Stimulated activated naive CD8-positive, alpha-beta T cell treated with anti-CD3 and anti-CD28 coated beads, Interleukin-15, amount 100 ng/mL, for 72 hours (primary cell): ENCODE measurements around the gene MAML2.

Experiments
- ATAC-seq: fragments of 150-1000 bp; cut with Tn5 transposase; 2 replicates; pipeline ENCODE4 v1.10.0; 2021; ENCODE audit warnings: mild to moderate bottlenecking, moderate library complexity
- DNase-seq, 2 donors: peaks; one replicate each; pipeline ENCODE4 v3.0.0; 2021 to 2022
- H3K27ac Mint-ChIP-seq, 2 donors: one replicate each; pipeline ENCODE4 v1.8.0; 2022; ENCODE audit warnings: mild to moderate bottlenecking in 2 of 2, mixed read lengths in 2 of 2, moderate library complexity in 2 of 2
- H3K27me3 Mint-ChIP-seq: one replicate; pipeline ENCODE4 v1.8.0; 2022; ENCODE audit warnings: mixed read lengths
- H3K4me1 Mint-ChIP-seq: one replicate; pipeline ENCODE4 v1.8.0; 2022; ENCODE audit warnings: mild to moderate bottlenecking, mixed read lengths
- H3K4me3 Mint-ChIP-seq, 2 donors: one replicate each; pipeline ENCODE4 v1.8.0; 2022; ENCODE audit warnings: mild to moderate bottlenecking in 2 of 2, mixed read lengths in 2 of 2, moderate library complexity in 1 of 2
- H3K9me3 Mint-ChIP-seq, 2 donors: one replicate each; pipeline ENCODE4 v1.8.0; 2022; ENCODE audit warnings: mixed read lengths in 2 of 2

Gene MAML2

DNA sequence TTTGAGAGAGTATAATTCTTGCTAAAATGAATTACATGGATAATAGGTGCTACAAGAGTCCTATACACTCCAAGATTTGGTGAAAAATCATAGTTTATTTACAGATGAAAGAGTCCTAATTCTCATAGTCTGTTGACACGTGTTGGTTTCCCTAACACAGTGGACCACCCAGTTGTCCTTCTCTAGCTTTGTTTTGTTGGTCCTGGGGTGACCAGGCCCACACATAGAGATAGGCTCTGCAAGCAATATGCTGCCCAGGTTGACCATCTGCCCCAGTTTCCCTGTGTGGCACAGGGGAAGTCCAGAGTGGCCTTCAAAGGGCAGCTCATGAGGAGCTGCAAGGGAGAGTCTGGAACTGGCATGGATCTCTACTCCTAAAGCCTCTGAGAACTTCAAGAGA, 184.9 kb downstream of the MAML2 start:
- Mint-ChIP-seq H3K4me3 (no peak overlapping the region), H3K9me3 (no peaks in the 10 kb centered on the region), H3K27me3 (no peaks in the 10 kb centered on the region), H3K27ac (peak overlapping the region in 1 of 2 donors; percentile 65), H3K4me1 (peaks cover 48% of the 10 kb centered on the region)
- DNase-seq (no peak), ATAC-seq (no peak)

DNA sequence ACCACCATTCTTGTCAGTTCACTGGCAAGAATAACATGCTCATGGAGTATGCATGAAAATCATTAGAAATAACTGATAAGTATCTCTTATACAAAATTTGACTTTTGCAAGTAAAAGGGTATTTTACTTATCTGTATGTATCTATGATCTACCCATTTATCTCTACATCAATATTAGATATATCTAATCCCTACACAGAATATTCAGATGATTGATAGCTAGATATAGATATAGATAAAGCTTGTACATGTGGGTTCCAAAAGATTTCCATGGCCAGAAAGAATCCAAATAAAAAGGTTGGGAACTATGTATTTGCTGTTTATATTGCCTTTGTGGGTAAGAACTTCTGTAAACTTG, 185.5 kb downstream of the MAML2 start:
- Mint-ChIP-seq H3K9me3 (no peaks in the 10 kb centered on the region), H3K4me3 (no peak overlapping the region), H3K4me1 (peaks cover 48% of the 10 kb centered on the region), H3K27ac (peak overlapping the region in 1 of 2 donors; percentile 65), H3K27me3 (no peaks in the 10 kb centered on the region)
- ATAC-seq (no peak), DNase-seq (no peak)

DNA sequence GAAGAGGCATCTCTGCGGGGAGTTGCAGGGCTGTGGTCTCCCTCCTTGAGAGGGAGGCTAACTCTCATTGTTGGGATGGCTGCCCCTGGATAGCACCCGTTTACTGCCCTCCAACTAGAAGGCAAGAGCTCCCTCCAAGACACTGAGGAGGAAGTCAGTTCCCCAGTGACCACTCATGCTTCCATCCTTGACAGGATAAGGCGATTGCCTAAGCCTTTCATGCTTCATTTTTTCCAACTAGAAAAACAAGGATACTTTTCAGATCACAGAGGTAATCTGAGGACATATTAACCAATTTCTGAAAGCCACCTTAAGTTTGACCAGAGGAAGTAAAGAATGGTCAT, 186.6 kb downstream of the MAML2 start:
- H3K9me3 Mint-ChIP-seq = no peaks in the 10 kb centered on the region
- DNase-seq = no peak
- no peaks in the 10 kb centered on the region for H3K27me3 Mint-ChIP-seq
- peak overlapping the region; percentile 72 to 76 for H3K4me3 Mint-ChIP-seq
- peaks cover 48% of the 10 kb centered on the region for H3K4me1 Mint-ChIP-seq
- peak overlapping the region; percentile 92 to 95 for H3K27ac Mint-ChIP-seq
- ATAC-seq = no peak

DNA sequence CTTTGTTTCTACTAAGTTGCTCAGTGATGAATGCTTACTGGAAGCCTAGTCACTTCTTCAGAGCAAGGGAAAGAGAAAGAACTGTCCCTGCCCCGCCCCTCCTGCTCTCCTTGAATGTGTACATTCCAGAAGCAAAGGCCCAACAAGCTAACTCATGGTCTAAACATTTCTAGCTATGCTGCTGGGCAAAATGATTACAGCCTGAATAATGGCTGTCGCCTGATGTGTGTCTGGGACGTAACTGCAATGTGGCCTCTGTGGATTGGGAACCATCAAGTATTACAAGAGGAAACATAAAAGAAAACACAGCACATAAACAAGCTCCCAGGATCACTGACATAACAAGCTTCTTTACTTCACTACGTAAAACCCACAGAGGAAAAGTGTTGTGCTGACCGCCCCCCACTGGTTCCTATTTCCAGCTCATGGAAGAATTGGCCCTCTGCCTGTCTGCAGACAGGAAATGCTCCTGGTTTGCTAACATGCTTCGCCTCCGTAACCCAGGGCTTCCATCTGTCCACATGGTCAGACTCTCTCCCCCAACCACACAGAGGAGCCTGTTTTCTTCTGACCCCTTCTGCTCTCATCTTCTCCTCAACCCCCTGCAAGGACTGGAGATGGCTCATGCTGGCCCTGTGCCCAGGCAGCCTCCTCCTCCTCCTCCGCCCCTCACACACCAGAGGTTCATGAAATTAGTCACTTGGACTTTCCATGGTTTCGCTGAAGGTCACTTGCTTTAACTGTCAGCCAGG, 187.2 kb downstream of the MAML2 start:
- ATAC-seq (peak; percentile 87), DNase-seq (peak; percentile 76 to 88)
- Mint-ChIP-seq H3K4me3 (peak overlapping the region; percentile 72 to 76), H3K27me3 (no peaks in the 10 kb centered on the region), H3K4me1 (peaks cover 48% of the 10 kb centered on the region), H3K27ac (peak overlapping the region; percentile 92 to 95), H3K9me3 (no peaks in the 10 kb centered on the region)

DNA sequence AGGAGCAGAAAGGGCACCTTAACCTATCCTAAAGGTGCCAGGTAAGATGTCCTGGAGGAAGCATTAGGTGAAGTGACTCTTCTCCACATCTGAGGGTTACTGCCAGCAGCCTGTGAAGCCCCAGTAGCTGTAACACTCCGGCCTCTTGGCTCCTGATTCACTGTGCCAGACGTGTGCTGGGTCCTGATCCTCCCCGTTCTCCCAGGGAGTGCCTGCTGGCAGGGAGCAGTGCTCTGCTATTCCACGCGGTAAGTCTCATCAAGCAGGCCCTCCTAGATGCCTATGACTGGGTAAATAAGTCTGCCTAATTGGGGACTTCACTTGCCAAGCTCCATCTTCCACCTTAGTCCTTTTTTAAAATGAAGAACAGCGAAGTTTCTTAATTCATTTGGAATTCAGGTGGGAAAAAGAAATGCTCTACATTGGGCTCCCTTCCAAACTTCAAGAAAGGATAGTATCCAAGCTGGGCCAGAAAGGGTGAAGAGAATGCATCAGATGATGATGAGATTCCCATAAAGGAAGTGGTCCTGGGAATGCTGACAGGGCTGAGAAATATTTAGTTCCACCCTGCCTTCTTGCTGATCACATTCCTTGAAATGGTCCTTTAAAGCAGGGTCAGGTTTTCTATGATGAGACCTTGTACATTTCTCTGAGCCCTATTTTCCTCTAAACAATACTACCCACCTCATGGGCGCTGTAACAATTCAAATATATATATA, 188.0 kb downstream of the MAML2 start:
- Mint-ChIP-seq H3K27ac (peak overlapping the region; percentile 25 to 93), H3K4me1 (peaks cover 48% of the 10 kb centered on the region)

DNA sequence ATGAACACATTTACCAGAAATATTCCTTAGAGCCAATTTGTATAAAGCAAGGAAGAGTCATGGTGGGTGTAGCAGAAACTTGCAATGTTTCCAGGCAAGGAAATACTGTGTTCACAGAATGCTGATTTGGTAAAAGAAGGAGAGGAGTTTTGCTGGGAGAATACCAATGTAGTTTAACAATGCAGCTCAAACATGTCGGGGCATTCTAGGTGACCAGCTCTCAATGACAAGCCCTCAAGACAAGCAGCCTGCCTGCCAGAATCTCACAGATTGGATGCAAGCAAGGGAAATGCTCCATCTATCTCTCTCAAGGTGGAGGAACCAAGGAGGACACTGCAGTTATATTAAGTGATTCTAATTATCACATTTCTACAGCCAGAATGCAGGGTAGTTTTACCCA, 190.4 kb downstream of the MAML2 start:
- Mint-ChIP-seq H3K9me3 (no peaks in the 10 kb centered on the region), H3K27me3 (no peaks in the 10 kb centered on the region), H3K27ac (no peak overlapping the region), H3K4me3 (no peak overlapping the region), H3K4me1 (peaks cover 44% of the 10 kb centered on the region)
- DNase-seq = no peak
- no peak for ATAC-seq

More for the DNA sequence above, 188.0 kb downstream of the MAML2 start:
- ATAC-seq = no peak
- no peak overlapping the region for H3K4me3 Mint-ChIP-seq
- H3K27me3 Mint-ChIP-seq = no peaks in the 10 kb centered on the region
- H3K9me3 Mint-ChIP-seq = no peaks in the 10 kb centered on the region
- DNase-seq = no peak

DNA sequence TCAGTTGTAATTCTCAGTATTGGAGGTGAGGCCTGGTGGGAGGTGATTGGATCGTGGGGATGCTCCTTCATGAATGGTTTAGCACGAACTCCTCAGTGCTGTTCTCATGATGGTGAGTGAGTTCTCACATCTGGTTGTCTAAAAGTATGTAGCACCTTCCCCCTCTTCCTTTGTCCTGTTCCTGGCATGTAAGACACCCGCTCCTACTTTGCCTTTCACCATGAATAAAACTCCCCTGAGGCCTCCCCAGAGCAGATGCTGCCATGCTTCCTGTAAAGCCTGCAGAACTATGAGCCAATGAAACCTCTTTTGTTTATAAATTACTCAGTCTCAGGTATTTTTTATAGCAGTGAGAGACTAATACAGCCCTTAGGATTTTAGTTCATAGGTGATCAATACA, 191.5 kb downstream of the MAML2 start:
- H3K4me1 Mint-ChIP-seq = peaks cover 38% of the 10 kb centered on the region

DNA sequence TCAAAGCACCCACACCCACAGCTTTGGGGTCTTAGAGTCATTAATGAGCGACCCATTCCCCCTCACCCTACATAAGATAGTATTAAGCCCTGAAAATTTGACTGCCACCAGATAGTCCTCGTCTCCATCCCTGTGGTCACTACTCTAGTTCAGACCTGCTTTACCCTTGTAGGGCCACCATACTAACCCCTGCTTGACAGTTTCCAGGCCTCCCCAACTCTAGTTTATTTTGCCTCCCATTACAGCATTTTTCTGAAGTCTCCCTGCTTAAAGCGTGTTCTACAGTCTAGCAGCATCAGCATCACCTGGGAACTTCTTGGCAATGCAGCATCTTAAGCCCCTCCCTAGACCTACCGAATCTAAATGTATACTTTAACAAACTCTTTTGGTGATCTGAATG, 192.4 kb downstream of the MAML2 start:
- H3K27me3 Mint-ChIP-seq = no peaks in the 10 kb centered on the region
- DNase-seq (no peak), ATAC-seq (peak; percentile 36)
- H3K9me3 Mint-ChIP-seq = no peaks in the 10 kb centered on the region
- no peak overlapping the region for H3K4me3 Mint-ChIP-seq
- H3K27ac Mint-ChIP-seq = no peak overlapping the region
- peaks cover 30% of the 10 kb centered on the region for H3K4me1 Mint-ChIP-seq

More for the DNA sequence above, 191.5 kb downstream of the MAML2 start:
- H3K27ac Mint-ChIP-seq = no peak overlapping the region
- H3K4me3 Mint-ChIP-seq = no peak overlapping the region
- no peak for DNase-seq
- no peak for ATAC-seq
- no peaks in the 10 kb centered on the region for H3K9me3 Mint-ChIP-seq
- no peaks in the 10 kb centered on the region for H3K27me3 Mint-ChIP-seq

DNA sequence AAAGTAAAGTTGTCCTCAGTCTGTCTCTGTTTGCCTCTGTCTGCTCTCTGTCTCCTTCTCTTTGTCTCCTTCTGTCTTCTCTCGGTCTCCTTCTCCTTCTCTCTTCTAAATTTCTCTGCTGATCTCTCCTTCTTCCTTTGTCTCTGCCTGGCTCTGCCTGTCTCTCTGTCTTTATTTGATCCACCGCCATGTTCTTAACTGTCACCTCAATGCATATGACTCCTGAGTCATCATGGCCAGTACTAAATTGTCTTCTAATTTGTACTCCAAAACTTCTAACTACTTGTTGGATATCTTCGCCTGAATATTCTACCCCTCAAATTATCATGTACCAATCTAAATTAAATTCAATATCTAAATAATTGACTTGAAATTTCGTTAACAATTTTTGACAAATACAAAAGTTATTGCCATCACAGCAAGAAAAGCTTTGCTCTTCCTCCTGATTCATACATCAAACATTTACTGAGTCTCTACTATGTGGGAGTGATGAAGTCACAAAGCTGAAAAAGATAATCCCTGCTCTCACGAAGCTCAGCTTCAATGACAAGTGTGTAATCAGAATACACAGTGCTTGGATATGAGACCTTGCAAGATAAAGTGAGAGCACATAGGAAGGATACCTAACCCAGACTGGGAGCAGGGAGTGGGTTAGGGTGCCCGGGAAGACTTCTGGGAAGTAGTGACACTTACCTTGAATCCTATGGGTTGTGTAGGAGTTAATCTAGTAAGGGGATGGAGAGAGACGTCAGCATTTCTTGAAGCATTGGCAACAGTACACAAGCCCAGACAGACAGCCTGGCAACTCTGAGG, 193.0 kb downstream of the MAML2 start:
- ATAC-seq = peak; percentile 70
- no peaks in the 10 kb centered on the region for H3K9me3 Mint-ChIP-seq
- no peak for DNase-seq
- H3K4me3 Mint-ChIP-seq = no peak overlapping the region
- H3K27ac Mint-ChIP-seq = no peak overlapping the region
- no peaks in the 10 kb centered on the region for H3K27me3 Mint-ChIP-seq
- H3K4me1 Mint-ChIP-seq = peaks cover 31% of the 10 kb centered on the region

DNA sequence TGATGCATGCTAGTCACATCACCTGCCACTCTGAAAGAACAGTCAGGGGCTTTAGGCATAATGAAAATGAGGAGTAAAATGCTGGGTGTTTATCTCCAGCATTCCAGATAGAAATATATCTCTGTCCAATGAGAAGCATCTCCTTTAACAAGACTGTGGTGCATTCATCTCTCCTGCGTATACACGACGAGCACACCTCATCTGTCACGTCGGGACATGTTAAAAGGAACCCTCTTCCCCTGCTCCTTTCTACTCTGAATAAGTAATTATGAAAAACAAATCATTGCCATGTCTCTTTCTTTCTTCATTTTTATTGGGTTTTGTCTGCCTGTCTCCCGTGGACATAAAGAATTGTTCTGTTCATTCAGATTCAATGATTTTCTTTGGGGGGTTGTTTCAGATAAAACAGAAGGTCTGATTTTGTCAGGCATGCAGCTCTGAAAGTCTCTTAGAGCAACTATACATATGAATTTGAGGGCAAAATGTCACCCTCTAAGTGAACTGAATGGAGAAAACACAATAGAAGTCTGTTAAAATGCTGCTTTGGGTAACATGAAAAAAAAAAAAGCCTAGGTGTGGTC, 195.0 kb downstream of the MAML2 start:
- Mint-ChIP-seq H3K4me1 (peaks cover 37% of the 10 kb centered on the region), H3K4me3 (no peak overlapping the region), H3K27ac (peak overlapping the region in 1 of 2 donors; percentile 28), H3K9me3 (no peaks in the 10 kb centered on the region), H3K27me3 (no peaks in the 10 kb centered on the region)
- DNase-seq (no peak), ATAC-seq (no peak)

DNA sequence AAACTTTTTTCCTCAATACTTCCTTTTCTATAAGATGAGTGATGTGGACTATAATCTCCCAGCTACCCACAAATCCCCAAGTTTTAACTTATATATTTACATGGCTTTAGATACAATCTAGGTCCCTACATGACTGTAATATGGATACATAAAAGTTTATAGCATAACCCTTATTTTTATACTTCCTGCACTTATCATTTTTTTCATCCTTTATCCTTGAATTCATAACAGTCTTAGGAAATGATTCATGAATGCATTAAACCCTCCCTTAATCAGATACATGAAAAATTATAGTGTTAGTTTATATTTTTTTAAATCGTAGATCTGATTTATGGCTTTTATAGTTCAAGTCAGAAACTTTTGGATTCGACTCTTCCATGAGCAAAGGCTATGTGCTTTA, 195.8 kb downstream of the MAML2 start:
- no peak overlapping the region for H3K4me3 Mint-ChIP-seq
- no peaks in the 10 kb centered on the region for H3K27me3 Mint-ChIP-seq
- DNase-seq (no peak), ATAC-seq (no peak)
- peaks cover 37% of the 10 kb centered on the region for H3K4me1 Mint-ChIP-seq
- peak overlapping the region in 1 of 2 donors; percentile 59 for H3K27ac Mint-ChIP-seq
- H3K9me3 Mint-ChIP-seq = no peaks in the 10 kb centered on the region

DNA sequence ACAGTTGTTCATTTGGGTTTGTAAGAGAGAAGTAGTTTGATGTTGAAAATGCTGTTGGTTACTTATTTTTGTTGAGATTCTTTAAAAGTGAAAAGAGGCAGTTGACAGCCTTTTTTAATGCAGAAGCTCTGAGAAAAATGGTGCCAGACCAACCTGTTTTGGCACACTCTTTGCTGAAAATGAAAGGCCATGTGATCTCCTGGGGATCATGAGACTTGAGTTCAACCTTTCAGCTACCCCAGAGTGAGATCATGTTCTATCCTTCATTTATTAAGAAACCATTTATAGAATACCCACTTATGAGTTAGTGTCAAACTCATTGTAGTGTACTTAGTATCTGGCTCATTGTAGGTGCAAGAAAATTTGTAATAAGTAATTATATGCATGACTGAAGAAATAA, 196.2 kb downstream of the MAML2 start:
- no peak for DNase-seq
- no peaks in the 10 kb centered on the region for H3K27me3 Mint-ChIP-seq

DNA sequence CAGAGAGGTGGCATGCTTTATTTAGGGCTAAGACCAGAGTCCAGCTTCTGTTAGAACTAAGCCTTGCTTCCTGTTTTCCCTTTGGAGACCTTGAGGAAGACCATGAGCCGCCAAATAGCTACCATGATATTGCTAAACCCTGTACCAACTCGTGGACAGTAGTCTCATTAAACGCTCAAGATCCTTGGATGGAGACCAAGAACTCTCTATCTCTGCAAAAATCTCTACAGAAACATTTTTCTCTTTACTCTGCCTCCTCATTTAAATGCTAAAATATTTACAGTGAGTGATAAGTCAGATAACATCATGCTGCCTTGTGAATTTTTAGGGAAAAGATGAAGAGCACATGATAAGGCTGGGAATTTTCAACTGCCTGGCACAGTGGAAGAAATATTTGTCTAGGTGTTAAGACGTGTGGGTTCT, 197.8 kb downstream of the MAML2 start:
- DNase-seq (no peak), ATAC-seq (no peak)
- no peak overlapping the region for H3K4me3 Mint-ChIP-seq
- H3K4me1 Mint-ChIP-seq = peaks cover 56% of the 10 kb centered on the region
- H3K9me3 Mint-ChIP-seq = no peaks in the 10 kb centered on the region
- H3K27ac Mint-ChIP-seq = peak overlapping the region in 1 of 2 donors; percentile 19
- no peaks in the 10 kb centered on the region for H3K27me3 Mint-ChIP-seq

More for the DNA sequence above, 196.2 kb downstream of the MAML2 start:
- ATAC-seq = no peak
- Mint-ChIP-seq H3K27ac (no peak overlapping the region), H3K4me1 (peaks cover 40% of the 10 kb centered on the region), H3K4me3 (no peak overlapping the region), H3K9me3 (no peaks in the 10 kb centered on the region)

DNA sequence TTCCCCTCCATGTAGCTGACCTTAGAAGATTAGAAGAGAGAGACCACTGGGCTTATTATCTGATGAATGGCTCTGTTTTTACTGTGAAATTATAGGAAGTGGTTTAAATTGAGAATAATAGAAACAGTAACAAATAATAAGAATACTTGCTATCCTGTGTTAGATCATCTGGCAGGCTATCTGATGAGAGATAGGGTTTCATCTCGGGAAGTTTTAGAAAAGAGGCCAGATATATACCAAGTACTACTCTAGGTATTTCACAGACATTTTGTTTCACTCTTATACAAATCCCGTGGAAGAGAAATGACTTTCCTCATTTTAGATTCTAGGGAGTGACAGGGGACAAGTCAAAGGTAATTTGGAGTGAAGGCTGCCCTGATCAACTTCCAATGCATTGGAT, 198.4 kb downstream of the MAML2 start:
- Mint-ChIP-seq H3K4me1 (peaks cover 62% of the 10 kb centered on the region), H3K9me3 (no peaks in the 10 kb centered on the region), H3K4me3 (no peak overlapping the region), H3K27me3 (no peaks in the 10 kb centered on the region), H3K27ac (no peak overlapping the region)
- ATAC-seq (no peak), DNase-seq (no peak)

DNA sequence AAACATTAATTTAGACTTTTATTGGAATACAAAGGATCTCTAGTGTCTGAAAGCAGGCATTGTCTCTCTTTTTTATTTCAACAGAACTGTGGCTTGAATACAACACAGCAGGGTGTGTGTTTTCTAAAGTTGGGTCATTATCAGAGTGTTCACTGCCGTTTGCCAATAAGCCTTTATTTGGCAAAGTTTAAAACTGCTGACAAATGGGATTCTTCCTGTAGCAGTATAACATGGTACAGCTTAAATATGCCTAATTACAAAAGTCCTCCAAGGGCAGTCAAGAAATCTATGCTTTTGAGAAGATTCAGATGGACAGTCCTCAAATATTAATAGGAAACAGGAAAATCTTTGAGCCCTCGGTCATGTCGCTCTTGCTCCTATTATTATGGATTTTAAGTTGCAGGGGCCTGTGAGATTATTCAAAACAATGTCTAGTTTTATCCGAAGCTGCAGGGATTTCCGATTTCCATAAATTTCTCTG, 199.9 kb downstream of the MAML2 start:
- DNase-seq = no peak
- H3K9me3 Mint-ChIP-seq = no peaks in the 10 kb centered on the region
- no peak overlapping the region for H3K4me3 Mint-ChIP-seq
- H3K4me1 Mint-ChIP-seq = peaks cover 72% of the 10 kb centered on the region
- no peak overlapping the region for H3K27ac Mint-ChIP-seq
- ATAC-seq = no peak
- no peaks in the 10 kb centered on the region for H3K27me3 Mint-ChIP-seq
